HCT116 (cell line): ENCODE data around the gene GIGYF1. TPM values are rescaled to one million over a fixed set of nuclear protein-coding genes. Genes with fewer than 3 reads are reported as not detected.
A peak's percentile ranks its signal among the peaks of the same experiment; 100 is the strongest.

Experiments used
- ATAC-seq: fragments of 200-7000 bp; cut with Tn5 transposase; 2 replicates; pipeline ENCODE4 v1.9.1; 2020; ENCODE audit warnings: mild to moderate bottlenecking, moderate library complexity
- BruUV-seq: library from RNA; stranded (reverse); fragments of 400-500 nt; replicated peaks from 2 replicates; lab custom pipeline; 2021; lab: Mats Ljungman, UMichigan
- CTCF ChIA-PET: fragments of 300-600 bp; sonication (Branson Sonifier 250); formaldehyde crosslinking; loops from one replicate; lab custom pipeline; 2021; ENCODE audit warnings: antibody characterized with exemption; lab: Charles Lee
- POLR2A ChIA-PET: fragments of 300-600, 350-600 bp; sonication (Branson Sonifier 250); formaldehyde crosslinking; loops from one replicate; lab custom pipeline; 2021; ENCODE audit warnings: antibody characterized with exemption; lab: Charles Lee
- RAD21 ChIA-PET, 2 experiments: fragments of 300-600 bp; sonication (Branson Sonifier 250); formaldehyde crosslinking; loops; one replicate each; lab custom pipeline; 2023; ENCODE audit warnings: low total read pairs in 2 of 2; ENCODE audit not compliant: uncharacterized antibody in 2 of 2, unreplicated experiment in 2 of 2, low non-redundant PET in 1 of 2; lab: Charles Lee
- DNase-seq: peaks from one replicate; pipeline ENCODE4 v3.0.0-alpha.2; 2010; ENCODE audit warnings: low read depth, low spot score
- H2AFZ ChIP-seq: fragments of 200-600 bp; shearing (Covaris generic), sonication (generic); 2 replicates; pipeline ENCODE4 v1.6.1; 2017; ENCODE audit warnings: low read depth, mixed run types, mixed read lengths, antibody characterized with exemption, low read length; ENCODE audit not compliant: poor library complexity, severe bottlenecking
- H3K27ac ChIP-seq: 2 replicates; pipeline ENCODE4 v1.5.1; 2012; ENCODE audit warnings: low read depth, low read length
- H3K27me3 ChIP-seq: fragments of 200-600 bp; sonication (generic); 2 replicates; pipeline ENCODE4 v1.6.1; 2016; ENCODE audit warnings: mixed run types, low read length, mixed read lengths; ENCODE audit not compliant: insufficient read depth
- H3K36me3 ChIP-seq, 2 experiments: fragments of 200-500 bp in 1 of 2; fragments of 200-600 bp in 1 of 2; sonication (Bioruptor generic) in 1 of 2; sonication (generic) in 1 of 2; 2 replicates each; pipeline versions ENCODE4 v1.5.1 to v1.6.1; 2014 to 2016; ENCODE audit warnings: low read length in 2 of 2, inconsistent platforms in 1 of 2, mixed read lengths in 1 of 2, mixed run types in 1 of 2; ENCODE audit not compliant: insufficient read depth in 2 of 2, control insufficient read depth in 1 of 2
- H3K4me1 ChIP-seq, 2 experiments: fragments of 200-600 bp in 1 of 2; sonication (generic) in 1 of 2; 2 replicates each; pipeline versions ENCODE4 v1.5.1 to v1.6.1; 2012 to 2017; ENCODE audit warnings: low read length in 2 of 2, inconsistent platforms in 1 of 2, mild to moderate bottlenecking in 1 of 2, mixed read lengths in 1 of 2, mixed run types in 1 of 2, moderate library complexity in 1 of 2; ENCODE audit not compliant: insufficient read depth in 2 of 2, control insufficient read depth in 1 of 2
- H3K4me2 ChIP-seq: fragments of 200-600 bp; sonication (generic); 2 replicates; pipeline ENCODE4 v1.6.1; 2017; ENCODE audit warnings: mixed run types, low read length, mixed read lengths
- H3K4me3 ChIP-seq, 2 experiments: fragments of 200-600 bp in 1 of 2; sonication (generic) in 1 of 2; replicated peaks in 1 of 2; 2 replicates each; pipeline ENCODE4 v1.5.1; 2011 to 2016; ENCODE audit warnings: low read length in 2 of 2, control low read depth in 1 of 2, low read depth in 1 of 2, mild to moderate bottlenecking in 1 of 2, mixed read lengths in 1 of 2, mixed run types in 1 of 2
- H3K79me2 ChIP-seq: fragments of 200-600 bp; sonication (generic); 2 replicates; pipeline ENCODE4 v1.6.1; 2017; ENCODE audit warnings: mild to moderate bottlenecking, mixed run types, low read length, moderate library complexity, mixed read lengths; ENCODE audit not compliant: insufficient read depth
- H3K9ac ChIP-seq: fragments of 200-600 bp; sonication (generic); 2 replicates; pipeline ENCODE4 v1.6.1; 2016; ENCODE audit warnings: low read length, mixed read lengths
- H3K9me2 ChIP-seq: fragments of 200-600 bp; sonication (generic), shearing (Covaris generic); 2 replicates; pipeline ENCODE4 v1.6.1; 2017; ENCODE audit warnings: mixed run types, mild to moderate bottlenecking, moderate library complexity; ENCODE audit not compliant: insufficient read depth
- H3K9me3 ChIP-seq, 2 experiments: fragments of 200-500 bp in 1 of 2; fragments of 200-600 bp in 1 of 2; sonication (Bioruptor generic) in 1 of 2; sonication (generic) in 1 of 2; 2 replicates each; pipeline ENCODE4 v1.6.1; 2014 to 2017; ENCODE audit warnings: low read length in 2 of 2, mixed read lengths in 2 of 2, inconsistent platforms in 1 of 2, low read depth in 1 of 2, mild to moderate bottlenecking in 1 of 2, mixed run types in 1 of 2, moderate library complexity in 1 of 2; ENCODE audit not compliant: control insufficient read depth in 1 of 2, insufficient read depth in 1 of 2
- H4K20me1 ChIP-seq: fragments of 200-600 bp; sonication (generic), shearing (Covaris generic); 2 replicates; pipeline ENCODE4 v1.6.1; 2017; ENCODE audit warnings: mixed run types, mild to moderate bottlenecking, moderate library complexity; ENCODE audit not compliant: insufficient read depth
- ELF1 ChIP-seq: IDR thresholded peaks from 2 replicates; pipeline ENCODE4 v1.6.1; 2012; ENCODE audit warnings: low read depth, borderline replicate concordance
- MAX ChIP-seq: IDR thresholded peaks from 2 replicates; pipeline ENCODE4 v1.6.1; 2012
- ZFX ChIP-seq: fragments of 450-650 bp; IDR thresholded peaks from 2 replicates; pipeline ENCODE4 v1.6.1; 2017
- intact Hi-C: fragments of 100-400 bp; cut with micrococcal nuclease; formaldehyde crosslinking; loops from 2 replicates; pipeline ENCODE4 v1.10.0; 2022
- total RNA-seq: library from RNA; stranded (reverse); gene quantifications from one replicate; pipeline ENCODE4 v1.2.1, GENCODE V29; 2021; ENCODE audit not compliant: unreplicated experiment
- TF ChIP-seq, protein P1 (sequence below), 3 experiments: fragments of 200-600 bp in 1 of 3; sonication (generic) in 1 of 3; IDR thresholded peaks in 2 of 3; conservative IDR thresholded peaks in 1 of 3; 2 replicates each; pipeline ENCODE4 v1.5.1; 2012 to 2017; ENCODE audit warnings: low read depth in 2 of 3, low read length in 2 of 3, antibody characterized with exemption in 1 of 3, borderline replicate concordance in 1 of 3, control low read depth in 1 of 3, mild to moderate bottlenecking in 1 of 3, mixed read lengths in 1 of 3, mixed run types in 1 of 3, moderate library complexity in 1 of 3; ENCODE audit not compliant: insufficient read depth in 1 of 3

Gene GIGYF1
- total RNA-seq, 1 experiment from 2014 or later: 59.7 TPM

DNA sequence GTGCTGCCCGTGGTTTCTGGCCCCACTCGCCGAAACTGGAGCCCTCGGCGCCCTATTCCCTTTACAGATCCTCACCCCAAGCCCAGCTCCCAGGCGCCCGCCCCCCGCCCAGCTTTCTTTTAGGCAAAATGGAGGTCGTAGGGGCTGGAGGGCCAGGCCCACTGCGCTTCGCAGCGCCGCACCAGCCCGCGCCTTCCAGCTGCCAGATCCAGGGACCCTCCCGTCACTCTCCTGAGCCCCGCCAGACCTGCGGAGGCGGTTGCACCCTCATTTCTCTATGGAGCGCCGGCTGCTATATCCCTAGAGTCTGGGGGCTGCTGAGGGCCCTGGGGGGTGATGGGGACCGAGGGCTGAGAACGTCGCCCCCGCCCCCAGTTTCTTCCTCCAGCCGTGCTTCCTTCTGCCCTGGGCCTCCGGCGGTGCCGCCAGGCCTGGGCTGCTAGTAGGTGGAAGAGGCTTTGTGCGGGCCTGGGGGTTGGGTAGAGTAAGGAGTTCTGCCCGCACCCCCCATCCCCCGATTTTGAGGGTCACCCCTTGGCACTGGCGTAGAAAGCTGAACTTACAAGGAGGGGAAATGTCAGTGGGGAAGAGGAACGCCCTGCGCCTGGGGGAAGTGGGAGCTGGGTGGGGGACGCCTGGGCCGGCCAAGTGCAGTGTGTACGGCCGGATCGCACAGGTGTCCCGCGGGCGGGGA is 19.5 kb downstream of the GIGYF1 start:
- peaks cover 26% of the 10 kb centered on the region for H3K79me2 ChIP-seq
- intact Hi-C loops: no loop called here
- RAD21 ChIA-PET: no interaction called here
- H3K27me3 ChIP-seq: no peaks in the 10 kb centered on the region
- H3K36me3 ChIP-seq: peaks cover 4 to 17% of the 10 kb centered on the region in 2 experiments; a peak in 3 of 4 replicates
- no peak overlapping the region for H2AFZ ChIP-seq
- no peaks in the 10 kb centered on the region for H3K9me3 ChIP-seq
- ATAC-seq (0 out of 2 replicates have a peak, but pooled peaks have one; percentile 2), DNase-seq (no peak)
- H3K4me2 ChIP-seq: peak overlapping the region; percentile 94
- CTCF ChIA-PET: interaction anchor here (0.6 kb wide), 1 partner anchor 69 kb away, joined by 4 read pairs; no protein-coding TSS in a partner anchor
- peaks cover 0 to 11% of the 10 kb centered on the region in 2 experiments; a peak in 1 of 4 replicates for H3K4me1 ChIP-seq
- peak; percentile 49 for TF ChIP-seq ZFX
- TF ChIP-seq ELF1: no peak
- no peak for TF ChIP-seq MAX
- TF ChIP-seq, all 23 proteins: peak for 1
- H4K20me1 ChIP-seq: no peaks in the 10 kb centered on the region
- H3K4me3 ChIP-seq: peak overlapping the region; percentile 88 to 96
- BruUV-seq: TSS peak; percentile 51
- peak overlapping the region; percentile 87 for H3K9ac ChIP-seq
- H3K9me2 ChIP-seq: no peaks in the 10 kb centered on the region
- POLR2A ChIA-PET: no interaction called here
- H3K27ac ChIP-seq: peak overlapping the region; percentile 95

DNA sequence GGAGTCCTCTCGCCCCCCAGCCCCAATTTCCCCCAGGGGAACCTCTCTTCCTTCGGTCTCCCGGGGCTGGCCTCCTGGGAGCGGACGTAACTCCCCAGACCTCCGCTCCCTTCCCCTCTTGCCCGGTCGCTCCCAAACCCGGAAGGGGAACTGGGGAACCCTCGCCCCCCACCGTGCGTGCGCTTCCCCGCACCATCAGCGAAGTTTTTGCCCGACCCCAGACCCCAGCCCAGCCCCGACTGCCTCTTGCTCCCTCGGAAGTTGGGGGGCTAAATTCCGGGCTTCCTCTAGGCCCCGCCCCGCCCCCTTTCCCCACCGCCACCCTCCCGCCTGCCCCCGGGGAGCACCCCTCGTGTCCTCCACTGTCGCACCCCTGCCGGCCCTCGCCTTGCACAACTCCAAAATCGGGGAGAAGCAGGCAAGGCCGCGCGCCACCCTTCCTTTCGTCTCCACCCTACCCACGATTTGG is 20.1 kb downstream of the GIGYF1 start:
- intact Hi-C loops: loop anchor here (1.0 to 2.0 kb wide), 2 partner anchors 31 to 41 kb away; no protein-coding TSS in a partner anchor

More for the DNA sequence above, 20.1 kb downstream of the GIGYF1 start:
- no TSS peak for BruUV-seq
- peaks cover 4 to 15% of the 10 kb centered on the region in 2 experiments; a peak in 3 of 4 replicates for H3K36me3 ChIP-seq
- peak overlapping the region; percentile 95 for H3K27ac ChIP-seq
- CTCF ChIA-PET: no interaction called here
- no peaks in the 10 kb centered on the region for H4K20me1 ChIP-seq
- no peaks in the 10 kb centered on the region for H3K9me3 ChIP-seq
- peak overlapping the region; percentile 94 for H3K4me2 ChIP-seq
- DNase-seq (no peak), ATAC-seq (peak; percentile 34)
- POLR2A ChIA-PET: no interaction called here
- H3K4me1 ChIP-seq: peaks cover 0 to 11% of the 10 kb centered on the region in 2 experiments; a peak in 1 of 4 replicates
- no peak overlapping the region for H2AFZ ChIP-seq
- no peaks in the 10 kb centered on the region for H3K9me2 ChIP-seq
- no peaks in the 10 kb centered on the region for H3K27me3 ChIP-seq
- peak overlapping the region; percentile 87 for H3K9ac ChIP-seq
- RAD21 ChIA-PET: no interaction called here
- peaks cover 26% of the 10 kb centered on the region for H3K79me2 ChIP-seq
- TF ChIP-seq ZFX: peak; percentile 39
- TF ChIP-seq, protein P1, sequence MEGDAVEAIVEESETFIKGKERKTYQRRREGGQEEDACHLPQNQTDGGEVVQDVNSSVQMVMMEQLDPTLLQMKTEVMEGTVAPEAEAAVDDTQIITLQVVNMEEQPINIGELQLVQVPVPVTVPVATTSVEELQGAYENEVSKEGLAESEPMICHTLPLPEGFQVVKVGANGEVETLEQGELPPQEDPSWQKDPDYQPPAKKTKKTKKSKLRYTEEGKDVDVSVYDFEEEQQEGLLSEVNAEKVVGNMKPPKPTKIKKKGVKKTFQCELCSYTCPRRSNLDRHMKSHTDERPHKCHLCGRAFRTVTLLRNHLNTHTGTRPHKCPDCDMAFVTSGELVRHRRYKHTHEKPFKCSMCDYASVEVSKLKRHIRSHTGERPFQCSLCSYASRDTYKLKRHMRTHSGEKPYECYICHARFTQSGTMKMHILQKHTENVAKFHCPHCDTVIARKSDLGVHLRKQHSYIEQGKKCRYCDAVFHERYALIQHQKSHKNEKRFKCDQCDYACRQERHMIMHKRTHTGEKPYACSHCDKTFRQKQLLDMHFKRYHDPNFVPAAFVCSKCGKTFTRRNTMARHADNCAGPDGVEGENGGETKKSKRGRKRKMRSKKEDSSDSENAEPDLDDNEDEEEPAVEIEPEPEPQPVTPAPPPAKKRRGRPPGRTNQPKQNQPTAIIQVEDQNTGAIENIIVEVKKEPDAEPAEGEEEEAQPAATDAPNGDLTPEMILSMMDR (IDR thresholded peaks at IDR 0.05 in 2 of 3, conservative IDR thresholded peaks at IDR 0.05 in 1 of 3; ENCODE audit: borderline replicate concordance in 1 of 3, insufficient read depth in 1 of 3, low read depth in 2 of 3, low read length in 2 of 3): no peak
- H3K4me3 ChIP-seq: peak overlapping the region; percentile 88 to 96
